ENCODE measurements around the gene AMER1.
"Not testable (repeated sequence)": the region's sequence is repeated elsewhere in the genome, so short reads cannot be mapped to it uniquely, and the experiment has no call there.

Gene AMER1

DNA sequence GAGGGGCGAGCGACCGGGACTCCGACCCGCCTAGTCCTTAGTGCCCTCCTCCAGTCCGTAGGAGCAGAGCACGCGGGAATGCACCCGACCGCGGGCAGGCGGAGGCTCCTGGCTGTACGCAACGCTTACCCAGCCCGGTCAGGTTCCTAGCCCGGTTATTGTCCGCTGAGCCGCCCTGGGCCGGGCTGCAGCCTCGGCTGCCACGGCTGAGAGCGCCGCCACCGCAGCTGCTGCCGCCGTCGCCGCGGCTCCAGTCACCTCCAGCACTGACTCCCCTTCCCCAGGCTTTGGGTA lies at the start of gene AMER1:
TSS of gene AMER1 (minus strand) at position 268 of the 294 bp plus-strand sequence. CDS start 12,422 bp downstream, outside the sequence.
- peak; percentile 56 for DNase-seq

DNA sequence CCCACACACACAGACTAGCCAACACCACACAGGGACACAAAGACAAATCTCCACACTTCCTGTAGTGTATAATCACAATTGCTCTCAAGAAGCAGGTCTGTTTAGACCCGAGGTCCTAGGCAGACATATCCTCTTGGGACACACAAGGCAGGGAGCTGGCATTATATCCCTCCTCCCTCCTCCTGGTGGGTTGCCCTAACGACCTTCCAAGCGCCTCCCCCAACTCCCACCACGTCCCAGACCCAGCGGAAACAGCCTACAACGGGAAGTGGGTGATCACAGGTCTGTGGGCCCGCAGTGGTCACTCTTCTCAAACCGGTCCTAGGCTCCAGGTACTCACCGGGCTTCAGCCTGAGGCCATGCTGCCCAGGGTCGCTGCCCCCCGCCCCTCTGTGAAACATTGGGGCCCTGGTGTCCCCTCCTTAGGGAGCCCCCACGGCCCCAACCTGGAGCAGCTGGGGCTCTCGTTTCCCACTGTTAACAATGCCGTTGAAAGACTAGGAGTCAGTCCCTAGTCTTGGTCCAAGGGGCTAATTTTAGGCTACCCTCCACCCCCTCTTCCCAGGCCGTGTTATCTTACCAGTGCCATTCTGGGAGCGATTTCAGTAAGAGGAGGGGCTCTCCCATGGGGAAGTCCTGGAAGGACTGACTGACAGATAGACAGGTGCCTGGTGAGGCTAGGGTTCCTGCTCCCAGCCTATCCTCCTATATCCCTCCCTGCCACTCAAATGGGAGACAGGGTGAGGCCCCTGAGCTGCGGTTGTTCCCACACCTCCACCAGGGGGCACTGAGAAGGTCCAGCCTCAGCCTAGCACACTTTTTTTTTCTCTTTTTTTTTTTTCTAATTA lies 24.8 kb upstream of the AMER1 start, which contains the start of gene ASB12:
TSS of gene ASB12 (minus strand) at position 485 of the 848 bp plus-strand sequence. CDS start 4,957 bp downstream, outside the sequence.
- DNase-seq, result no peak

DNA sequence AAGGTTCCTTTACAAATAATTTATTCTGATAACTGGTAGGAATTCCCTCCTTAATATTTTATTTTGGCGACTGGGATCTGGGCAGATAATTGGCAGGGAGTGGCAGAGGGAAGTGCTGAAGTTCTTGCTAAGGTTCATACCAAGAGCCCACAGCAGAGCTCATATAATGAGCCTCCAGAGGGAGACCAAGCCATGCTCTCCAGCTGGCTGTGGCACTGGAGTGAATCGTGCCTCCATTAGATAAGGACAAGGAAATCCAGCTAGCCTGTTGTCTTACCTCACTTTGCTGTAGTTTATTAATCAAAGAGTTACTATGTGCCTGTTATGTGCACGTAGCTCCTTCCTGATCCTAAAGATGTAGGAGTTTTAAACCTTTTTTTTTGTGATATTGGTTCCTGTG lies 23.6 kb upstream of the AMER1 start:
- no peak for DNase-seq

DNA sequence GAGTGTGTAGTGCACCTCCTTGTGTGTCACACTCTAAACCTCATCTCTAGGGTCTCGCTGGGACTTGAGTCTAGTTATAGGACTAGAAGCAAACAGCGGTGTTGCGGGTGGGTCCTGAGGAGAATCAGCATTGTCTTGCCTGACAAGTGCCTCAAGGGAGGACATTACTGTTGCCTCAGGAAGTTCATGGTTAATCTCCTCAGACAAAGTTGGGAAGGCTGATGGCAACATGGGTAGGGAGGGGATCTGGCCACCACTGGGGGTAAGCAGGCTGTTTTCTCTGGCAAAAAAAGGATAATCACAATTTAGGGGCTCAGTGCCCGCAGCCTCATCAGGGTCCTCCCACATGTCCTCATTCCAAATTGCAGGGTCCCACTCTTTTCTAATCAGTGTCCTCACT lies 12.5 kb upstream of the AMER1 start:
- no peak for DNase-seq

DNA sequence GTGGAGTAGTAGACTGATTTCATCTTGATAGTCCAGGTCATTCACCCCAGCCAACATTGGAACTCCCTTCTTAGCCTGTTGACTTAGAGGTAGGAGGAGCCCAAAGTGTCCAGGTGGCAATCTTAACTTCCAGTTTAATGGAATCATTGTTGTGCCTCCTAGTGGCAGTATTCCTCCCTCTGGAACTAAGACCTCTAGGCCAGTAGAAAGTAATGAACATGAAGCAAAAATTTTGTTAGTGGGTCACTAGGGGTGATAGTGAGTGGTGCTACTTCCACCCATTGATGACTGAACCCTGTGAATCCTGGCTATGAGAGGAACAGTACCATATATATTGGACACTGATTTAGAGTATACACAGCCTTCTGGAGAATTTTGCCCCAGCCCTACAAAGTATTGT lies 8.5 kb upstream of the AMER1 start:
- DNase-seq, result not testable (repeated sequence)

DNA sequence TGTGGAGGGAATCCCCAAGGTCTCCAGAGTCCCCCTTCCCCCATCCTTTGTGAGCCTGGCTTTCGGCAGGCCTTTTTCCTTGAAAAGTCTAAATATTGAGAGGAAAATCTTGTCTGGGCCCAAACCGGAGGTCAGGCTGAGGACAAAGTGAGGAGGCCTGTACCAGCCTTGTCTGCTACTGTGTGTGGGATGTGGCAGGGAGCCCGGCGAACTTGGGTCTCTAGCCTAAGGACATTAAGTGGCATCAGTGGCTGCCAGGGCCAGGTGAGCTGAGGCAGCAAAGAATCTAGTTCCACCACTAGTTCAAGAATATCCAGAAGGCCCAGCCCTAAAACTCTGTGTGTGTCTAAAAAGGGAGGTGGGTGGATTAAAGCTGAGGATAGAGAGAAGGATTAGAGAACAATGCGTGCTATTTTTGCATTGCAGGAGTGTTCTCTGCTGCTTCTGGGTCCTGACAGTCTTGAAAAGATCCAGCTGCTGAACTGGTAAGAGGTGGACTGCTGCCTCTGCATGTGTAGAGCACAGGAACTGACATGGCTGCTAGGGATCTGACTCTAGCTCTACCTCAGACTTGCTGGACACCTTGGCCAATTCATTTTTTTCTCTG lies 1.2 kb upstream of the AMER1 start:
- DNase-seq, result no peak

DNA sequence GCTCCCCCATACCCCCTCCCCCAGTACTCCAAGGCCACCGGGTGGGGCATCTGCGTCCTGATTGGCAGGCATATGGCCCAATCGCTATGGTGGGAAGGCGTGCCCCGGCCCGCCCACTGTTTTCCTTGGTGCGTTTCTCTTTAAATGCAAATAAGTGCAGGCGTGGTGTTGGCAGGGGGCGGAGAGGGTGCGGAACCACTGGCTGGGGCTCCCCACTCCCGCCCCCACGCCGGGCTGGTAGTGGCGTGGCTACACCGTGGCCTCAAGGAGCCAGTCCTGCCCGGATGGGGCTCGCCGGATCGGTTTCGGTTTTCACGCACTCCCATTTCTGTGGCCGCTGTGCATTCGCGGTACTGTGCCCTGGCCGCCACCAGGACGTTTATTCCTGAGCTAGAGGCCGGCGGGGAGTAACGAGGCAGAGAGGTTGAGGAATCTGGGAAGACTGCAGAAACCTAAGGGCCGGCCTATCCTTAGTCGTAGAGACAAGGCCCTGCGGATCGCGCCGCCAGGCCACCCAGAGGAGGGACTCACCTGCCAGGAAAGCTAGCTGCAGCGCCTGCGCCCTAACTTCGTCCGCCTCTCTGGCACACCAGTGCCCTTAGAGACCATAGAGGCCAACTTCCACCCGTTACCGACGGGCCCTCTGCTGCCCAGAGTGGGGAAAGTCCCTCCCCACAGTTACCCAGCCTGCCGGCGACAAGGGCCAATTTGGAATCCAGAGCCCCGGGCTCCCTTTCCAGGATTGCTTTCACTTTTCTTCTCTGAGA lies 410 bp upstream of the AMER1 start:
- DNase-seq, result peak; percentile 84

DNA sequence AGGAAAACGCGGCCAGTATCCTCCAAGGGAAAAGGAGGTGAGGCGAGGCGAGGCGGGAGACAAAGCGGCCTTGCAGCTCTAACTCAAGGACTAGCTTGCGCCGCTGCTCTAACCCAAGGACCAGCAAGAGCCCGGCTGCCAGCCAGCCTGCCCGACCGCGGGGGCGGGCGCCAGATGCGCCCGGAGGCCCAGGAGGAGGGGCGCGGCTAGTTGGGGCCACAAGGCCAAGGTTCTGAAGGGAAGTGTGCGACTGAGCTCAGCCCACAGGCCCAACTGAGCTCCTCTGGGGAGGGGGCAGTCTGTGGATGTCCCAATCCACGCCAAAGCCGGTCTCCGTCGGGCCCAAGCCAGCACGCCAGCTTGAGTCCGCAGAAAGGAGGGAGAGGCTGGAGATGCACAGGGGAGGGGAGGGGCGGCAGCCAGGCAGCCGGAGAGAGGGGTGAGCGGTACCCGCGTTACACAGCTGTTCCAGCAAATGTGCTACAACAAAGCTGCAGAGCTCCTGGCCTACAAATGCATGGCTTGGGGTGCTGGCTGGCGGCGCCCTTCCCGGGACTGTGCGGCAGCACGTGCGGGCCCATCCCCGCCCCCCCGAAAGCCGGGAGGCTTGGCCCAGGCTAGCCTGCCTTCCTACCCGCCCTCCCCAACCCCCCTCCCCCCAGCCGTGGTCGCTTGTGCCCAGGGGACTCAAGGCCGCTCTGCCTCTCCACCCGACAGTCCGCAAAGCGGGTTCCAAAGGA lies 637 bp downstream of the AMER1 start:
- no peak for DNase-seq

DNA sequence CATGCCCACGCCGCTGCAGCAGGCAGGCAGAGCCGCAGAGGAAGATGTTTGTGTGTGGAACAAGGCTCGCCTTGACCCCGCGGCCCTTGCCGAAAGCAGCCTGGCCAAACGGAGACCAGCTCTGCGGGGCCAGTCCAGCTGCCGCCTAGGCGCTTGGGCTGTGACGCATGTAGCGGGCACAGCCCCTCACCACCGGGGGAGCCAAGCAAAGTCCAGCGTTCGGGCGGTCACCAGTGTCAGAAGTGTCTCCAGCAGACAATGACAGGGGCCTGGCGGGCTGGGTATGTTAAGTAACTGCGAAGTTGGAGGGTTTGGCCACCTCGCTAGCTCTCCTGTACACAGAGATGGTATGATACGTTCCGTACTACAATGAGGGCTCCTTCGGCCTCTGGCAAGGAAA lies 1.3 kb downstream of the AMER1 start:
- DNase-seq, result no peak

DNA sequence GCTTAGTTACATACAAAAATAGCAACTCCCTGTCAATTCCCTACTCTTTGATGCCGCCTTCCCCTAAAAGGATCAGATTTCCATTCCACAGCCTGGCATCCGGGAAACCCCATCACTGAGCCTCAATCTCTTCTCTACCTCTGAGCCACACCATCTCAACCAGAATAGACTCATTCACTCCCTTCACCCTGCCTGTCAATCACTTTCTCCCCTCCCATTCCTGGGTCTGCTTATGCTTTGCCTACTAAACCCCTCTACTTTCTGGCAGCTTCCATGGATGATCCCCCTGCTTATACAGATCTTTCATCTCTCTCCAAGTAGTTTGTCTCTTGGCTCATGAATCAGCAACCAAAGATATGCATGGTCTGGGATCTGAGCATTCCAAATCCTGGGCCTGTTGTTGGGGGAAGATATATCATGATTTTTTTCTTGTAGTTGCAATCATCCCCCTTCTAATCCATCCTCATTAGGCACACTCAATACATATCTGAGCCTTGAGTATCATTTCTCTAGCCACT lies 2.6 kb downstream of the AMER1 start:
- no peak for DNase-seq

DNA sequence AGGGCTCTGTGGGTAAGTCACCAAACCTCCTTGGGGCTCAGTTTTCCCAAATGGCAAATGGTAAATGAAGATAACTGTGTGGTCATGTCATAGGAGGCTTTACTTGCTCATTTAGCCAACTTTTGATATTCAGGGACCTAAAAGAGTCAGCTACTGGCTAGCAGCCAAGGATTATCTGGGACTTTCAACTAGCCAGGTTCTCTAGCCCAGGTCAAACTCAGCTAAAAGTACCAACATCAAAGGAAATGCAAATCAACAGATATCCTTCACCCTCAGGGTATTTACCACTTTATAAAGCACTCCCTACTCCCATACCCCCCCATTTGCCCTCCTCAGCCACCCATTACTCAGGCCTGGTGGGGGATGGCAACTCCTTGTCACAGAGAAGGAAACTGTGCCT lies 7.5 kb downstream of the AMER1 start:
- DNase-seq, result no peak

DNA sequence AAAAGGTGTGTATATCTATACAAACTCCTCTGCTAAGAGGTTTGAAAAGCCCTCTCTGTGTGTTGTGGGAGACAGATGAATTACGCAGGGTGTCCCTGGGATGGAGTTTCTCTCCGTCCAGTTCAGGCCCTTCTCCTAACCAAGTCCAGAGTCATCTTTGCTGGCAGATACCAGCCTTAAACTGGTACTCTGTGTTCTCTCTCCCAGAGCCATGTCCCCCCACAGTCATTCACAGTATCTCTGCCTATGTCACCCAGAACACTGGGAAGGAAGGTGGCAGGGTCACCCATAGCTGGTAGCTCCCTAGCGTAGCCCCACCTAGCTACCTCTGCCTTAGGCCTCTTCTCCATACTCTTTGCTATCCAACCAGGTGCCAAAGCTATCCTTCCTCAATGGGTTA lies 8.9 kb downstream of the AMER1 start:
- DNase-seq, result no peak

DNA sequence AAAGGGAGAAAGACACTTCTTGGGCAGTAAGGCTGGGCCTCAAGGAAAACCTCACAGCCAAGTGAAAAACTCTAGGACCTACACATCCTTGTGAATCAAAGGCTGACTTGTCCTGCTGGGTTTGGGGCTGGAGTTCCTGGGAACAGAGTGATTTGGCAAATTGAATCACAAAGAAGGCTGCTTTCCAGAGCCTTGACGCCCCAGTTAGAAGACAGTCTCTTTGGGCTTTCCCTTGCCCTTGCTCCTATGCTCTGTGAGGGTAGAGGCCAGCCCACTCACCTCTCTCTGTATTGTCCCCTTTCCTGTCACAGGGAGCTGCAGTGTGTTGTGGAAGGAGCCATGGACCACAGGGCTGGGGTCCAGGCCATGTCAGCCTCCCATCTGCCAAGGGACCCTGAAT lies 9.6 kb downstream of the AMER1 start:
- DNase-seq, result no peak

DNA sequence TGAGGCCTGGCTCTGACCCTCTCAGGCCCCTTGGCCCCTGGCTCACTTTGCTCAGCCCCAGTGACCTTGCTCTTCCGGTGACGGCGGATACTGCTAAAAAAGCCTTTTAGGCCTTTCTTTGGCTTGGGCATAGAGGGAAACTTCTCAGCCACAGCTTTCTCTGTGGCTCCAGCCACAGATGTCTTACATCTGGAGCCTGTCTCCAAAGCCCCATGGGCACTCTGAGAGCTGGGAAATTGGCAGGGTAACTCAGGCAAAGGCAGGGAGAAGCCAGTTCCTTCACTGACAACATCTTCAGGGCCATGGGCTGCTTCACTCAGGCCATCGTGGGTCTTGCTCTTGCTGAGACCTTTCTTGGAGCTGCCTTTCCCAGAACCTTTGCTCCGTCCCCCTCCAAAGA lies 12.8 kb downstream of the AMER1 start:
- no peak for DNase-seq

DNA sequence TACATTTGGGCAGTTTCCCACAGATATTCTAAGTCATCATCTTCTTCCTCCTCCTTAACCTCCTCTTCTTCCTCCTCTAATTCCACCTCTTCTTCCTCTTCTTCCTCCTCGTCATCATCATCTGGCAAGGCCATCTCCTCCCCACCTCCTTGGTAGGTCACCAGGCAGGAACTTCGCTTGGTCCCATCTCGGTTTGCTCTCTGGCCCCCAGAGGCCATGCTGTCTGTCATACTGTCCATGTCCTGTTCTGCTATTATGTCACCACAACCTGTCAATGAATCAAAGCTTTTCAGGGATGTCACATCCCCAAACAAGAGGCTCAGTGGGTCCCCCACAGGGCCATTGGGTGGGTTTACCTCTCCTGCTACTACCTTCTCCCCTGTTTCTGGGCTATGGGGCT lies 13.5 kb downstream of the AMER1 start:
- no peak for DNase-seq

DNA sequence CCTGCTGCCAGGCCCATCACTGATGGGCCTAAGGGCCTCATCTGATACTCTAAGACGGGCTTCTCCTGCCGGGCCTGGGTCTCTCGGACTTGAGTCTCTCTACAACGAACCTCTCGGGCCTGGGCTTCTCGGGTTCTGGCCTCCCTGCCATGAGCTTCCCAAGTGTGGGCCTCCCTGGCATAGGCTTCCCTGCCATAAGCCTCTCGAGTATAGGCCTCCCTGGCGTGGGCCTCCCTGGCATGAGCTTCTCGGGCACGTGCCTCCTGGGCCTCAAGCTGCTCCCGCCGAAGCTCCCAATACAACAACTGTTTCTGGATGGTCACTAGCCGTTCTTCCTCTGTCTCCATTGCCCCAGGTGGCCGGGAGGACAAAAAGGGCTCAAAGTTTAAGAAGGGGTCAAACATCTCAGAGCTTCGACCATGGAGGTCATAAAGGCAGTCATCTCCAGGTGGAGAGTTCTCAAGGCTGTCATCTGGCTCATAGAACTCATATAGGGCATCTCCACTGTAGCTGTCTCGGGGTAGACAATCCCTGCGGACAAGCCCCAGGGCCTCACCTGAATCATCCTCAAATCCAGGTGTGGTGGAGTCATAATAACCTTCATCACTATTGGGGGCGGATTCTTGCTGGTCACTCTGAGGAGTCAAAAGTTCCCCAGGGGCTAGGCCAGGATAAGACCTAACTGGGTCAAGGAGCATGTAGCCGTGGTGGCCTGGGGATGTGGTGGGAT lies 14.1 kb downstream of the AMER1 start:
- DNase-seq, result no peak

DNA sequence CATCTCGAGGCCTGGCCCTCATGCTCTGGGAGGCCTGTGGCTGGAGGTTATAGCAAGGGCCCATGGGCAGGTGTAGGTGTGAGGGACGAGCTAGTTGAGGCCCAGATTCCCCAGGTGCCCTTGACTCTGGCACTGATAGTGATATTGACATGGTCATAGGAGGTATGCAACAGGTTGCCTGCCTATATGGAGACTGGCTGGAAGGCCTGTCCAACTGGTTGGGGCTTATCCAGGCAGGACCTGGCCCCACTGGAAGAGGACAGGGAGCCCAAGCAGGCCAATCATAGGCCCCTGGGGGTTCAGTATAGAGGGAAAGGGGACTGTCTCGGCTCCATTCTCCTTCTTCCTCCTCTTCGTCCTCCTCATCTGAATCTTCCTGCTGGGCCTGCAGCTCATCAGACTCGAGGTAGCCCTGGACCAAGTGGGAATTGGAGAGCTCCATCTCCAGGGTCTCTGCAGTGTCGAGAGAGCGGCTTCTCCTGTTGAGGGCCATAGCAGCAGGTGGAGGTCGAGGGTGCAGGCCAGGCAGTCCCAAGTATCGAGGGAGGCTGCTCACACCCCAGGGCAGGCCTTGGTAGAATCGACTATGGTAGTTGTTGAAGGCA lies 15.3 kb downstream of the AMER1 start:
- DNase-seq, result no peak

DNA sequence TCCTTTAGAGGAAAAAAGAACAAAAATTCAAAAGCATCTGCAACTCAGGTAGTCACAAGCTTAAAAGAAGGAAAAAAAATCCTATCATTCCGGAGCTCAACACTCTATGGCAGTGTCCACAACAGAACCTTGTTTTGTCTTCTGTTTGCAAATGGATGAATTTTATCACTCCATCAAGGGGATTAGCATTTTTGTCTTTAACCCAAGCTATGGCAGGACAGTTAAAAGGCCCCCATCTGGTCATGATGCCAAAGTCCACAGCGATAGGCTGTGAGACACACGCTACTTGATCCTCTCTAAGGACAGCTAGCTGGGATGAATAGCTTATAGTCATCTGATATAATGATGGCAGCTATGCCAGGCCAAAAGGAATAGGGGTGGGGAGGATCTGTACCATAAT lies 16.6 kb downstream of the AMER1 start:
- no peak for DNase-seq

DNA sequence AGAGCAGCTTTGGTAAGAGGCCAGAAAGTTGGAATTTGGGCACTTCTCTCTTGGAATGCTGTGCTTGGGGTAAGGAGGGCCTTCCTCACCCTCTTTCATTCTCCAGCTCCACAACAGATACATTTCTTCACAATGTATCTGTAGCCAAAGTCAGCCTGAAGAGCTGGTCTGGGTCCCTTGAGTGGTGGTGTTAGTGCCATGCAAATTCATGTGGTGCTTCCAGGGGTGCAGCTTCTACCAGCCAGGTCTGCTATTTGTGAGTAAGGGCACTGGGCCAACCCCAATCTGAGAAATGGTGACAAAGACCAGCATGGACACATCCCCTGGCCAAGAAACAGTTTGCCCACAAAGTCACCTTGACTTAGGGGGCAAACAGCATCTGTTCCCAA lies 17.8 kb downstream of the AMER1 start:
- no peak for DNase-seq

DNA sequence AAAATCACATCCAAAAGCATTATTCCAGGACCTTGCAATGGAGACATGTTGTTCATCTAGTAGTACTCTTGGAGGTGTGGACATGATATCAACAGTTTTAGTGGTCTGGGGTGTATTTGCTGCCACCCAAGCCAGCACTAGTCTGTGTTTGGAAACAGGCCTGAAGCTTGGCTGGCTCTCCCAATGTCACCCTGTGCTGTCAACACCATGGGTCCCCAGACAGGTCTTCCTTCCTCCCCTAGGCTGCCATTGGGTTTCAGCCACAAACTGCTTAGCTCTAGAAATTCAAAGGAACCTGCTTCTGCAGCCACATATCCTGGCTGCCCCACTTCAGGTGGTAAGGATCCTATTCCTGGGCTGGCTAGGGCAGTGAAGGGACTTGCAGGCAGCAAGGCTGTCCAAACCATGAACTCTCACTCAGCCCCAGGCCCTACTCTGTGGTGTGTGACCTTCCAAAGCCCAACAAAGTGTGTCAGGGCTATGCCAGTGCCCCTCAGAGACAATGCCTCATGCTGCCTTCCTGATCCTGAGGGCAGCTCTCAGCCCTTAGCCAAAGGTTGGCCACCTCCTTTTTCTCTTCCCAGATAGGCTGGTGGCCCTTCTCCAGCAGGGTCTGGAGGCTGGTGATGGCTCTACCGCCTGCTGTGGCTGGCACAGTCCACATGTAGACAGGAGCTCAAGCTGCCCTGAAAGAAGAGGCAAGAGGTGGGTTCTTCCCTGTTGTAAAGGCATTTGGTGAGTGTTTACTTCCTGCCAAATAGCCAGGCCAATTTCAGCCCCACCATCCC lies 18.3 kb downstream of the AMER1 start:
- DNase-seq, result no peak

DNA sequence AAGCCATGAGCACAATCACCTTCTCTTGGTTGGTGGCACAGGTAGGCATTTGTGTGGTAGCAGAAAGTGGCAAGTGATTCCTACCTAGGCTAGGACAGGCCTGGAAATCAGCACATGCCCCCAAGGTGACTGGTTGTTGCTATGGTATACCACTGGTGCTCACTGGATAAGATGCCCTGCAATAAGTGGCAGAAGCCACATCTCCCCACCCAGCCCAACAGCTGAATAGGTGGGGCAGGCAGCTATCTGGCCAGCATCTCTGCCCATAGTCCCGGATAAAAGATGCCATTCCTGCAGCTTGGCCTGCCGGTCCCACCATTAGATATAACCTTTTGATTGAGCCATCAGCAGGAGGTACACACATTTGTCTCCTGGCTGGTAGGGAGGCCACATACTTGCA lies 21.1 kb downstream of the AMER1 start:
- no peak for DNase-seq

All from NCI-H226 (cell line).